Hematopoietic multipotent progenitor cell treated with erythropoietin and hydrocortisone succinate and interleukin-3 and kit ligand, for 6 days (in vitro differentiated cells): ENCODE measurements around the gene LGR6.
A peak's percentile ranks its signal among the peaks of the same experiment; 100 is the strongest.
"Not testable (repeated sequence)": the region's sequence is repeated elsewhere in the genome, so short reads cannot be mapped to it uniquely, and the experiment has no call there.

ENCODE experiments used
- DNase-seq: peaks from one replicate; pipeline ENCODE4 v3.0.0-alpha.2; 2015

LGR6 gene

DNA sequence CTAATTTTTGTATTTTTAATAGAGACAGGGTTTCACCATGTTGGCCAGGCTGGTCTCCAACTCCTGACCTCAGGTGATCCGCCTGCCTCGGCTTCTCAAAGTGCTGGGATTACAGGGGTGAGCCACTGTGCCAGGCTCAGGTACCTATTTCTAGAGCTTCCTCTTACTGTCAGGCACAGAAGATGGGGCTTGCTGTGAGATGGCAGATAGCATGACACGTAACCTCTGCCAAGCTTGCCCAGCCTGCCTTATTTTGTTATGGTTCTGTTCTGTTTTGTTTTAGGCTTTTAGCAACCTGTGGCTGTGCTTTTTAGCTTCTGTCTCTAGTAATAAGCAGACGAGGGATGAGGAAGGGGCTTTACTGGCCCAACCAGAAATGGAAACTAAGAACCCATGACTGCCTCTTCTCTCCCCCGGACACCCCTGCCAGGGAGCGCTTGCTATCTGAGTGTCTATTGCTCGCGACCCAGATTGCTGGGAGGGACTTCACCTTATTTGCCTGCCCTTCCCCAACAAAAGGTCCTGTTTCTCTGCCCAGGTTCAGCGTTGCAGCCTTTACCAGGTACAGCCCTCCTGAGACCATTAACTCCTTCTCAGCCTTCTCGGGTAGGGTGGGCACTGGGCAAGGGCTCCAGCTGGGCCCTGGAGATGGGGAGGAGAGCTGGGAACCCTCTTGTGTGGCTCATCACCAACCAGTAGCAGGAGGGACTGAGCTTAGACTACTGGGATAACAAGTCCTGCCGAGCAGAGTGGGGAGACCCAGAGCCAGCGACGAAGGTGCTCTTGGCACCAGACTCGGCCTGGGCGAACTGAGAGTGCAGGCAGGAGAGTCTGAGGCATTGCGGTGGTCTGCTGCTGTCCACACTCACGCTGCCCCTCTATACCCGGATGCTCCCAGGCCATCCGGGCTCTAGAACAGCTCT, 13.5 kb upstream of the LGR6 start:
- DNase-seq = no peak

DNA sequence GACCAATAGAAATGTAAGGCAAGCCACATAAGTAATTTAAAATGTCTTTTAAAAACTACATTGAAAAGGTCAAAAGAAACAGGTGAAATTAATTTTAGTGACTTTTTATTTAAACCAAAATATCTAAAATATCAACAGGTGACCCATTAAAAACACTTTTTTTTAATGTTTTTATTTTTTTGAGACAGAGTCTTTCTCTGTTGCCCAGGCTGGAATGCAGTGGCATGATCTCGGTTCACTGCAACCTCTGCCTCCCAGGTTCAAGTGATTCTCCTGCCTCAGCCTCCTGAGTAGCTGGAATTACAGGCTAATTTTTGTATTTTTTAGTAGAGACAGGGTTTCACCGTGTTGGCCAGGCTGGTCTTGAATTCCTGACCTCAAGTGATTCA, 12.9 kb upstream of the LGR6 start:
- not testable (repeated sequence) for DNase-seq

DNA sequence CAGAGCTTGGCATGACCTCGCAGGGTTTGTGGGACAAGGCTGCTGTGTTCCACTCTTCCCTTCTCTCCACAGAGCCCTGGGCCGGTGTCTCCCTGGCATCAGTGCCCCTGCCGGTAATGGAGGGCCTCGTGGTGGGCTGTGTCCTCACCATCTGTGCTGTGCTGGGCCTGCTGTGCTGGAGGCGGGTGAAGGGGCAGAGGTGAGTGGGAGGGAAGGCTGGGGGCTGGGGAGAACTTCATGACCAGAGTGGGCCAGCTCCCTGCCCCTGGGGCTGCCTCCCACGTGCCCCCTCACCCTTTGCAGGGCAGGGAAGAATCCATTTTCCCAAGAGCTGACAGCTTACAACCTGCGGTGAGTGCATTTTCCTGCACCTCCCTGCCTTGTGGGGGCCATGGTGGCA, 12.0 kb upstream of the LGR6 start:
- DNase-seq = no peak

DNA sequence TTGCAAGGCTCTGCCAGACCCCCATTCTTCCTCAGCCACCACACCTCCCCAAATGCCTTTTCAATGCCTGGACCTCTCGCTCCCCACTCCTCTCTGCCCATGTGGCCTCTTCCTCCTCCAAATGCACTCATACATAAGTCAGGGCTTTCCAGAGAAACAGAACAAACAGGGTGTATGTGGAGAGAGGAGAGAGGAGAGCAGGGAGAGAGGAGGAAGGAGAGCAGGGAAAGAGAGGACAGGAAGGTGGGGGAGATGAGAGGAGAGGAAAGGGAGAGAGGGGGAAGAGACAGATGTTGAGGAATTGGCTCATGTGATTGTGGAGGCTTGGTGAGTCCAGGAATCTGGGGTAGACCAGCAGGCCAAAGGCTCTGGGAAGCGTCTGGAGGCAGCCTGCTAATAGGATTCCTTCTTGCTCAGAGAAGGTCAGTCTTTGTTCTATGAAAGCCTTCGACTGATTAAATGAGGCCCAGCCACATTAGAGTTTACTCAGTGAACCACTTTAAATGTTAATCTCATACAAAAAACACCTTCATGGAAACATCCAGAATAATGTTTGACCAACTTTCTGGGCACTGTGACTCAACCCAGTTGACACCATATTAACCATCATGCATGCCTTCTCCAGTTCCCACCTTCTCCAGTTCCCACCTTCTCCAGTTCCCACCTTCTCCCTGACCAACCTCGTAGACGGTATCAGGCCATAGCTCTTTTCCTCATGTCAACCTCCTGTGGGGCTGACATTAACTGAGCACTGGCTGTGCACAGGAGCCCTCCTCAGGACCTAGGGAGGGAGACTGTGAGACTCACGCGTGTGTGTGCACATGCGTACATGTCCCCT, 11.3 kb upstream of the LGR6 start:
- DNase-seq = no peak

DNA sequence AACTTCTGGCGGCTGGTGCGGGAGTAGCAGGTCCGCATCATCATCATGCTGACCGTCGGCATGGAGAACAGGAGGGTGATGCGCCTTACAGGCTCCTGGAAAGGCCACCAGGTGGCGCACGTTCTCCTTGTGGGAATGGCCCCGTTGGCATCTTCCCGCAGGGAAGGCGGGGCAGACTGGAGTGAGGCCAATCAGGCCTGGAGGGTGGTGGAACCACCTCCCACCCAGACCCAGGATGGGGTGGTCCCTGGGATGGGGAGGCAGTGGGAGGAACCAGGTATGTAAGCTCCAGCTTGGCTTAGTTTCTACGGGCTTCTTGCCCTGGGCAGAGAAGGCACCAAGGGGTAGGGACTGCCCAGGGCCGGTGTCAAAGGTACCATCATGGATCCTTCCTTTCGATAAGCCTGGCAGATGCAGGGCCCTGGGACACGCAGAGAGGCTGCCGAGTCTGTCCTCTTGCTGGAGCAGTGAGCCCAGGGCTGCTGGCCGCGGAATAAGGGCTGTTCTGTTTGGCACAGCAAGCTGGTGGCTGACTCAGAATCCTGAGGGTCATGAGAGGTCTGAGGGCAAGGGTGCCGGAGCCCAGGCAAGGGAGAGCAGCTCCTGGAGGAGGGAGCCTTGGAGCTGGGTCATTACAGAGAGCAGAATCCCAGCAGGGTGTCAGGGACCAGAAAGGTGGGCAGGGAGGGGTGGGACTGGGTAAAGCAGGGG, 8.7 kb upstream of the LGR6 start:
- peak; percentile 93 for DNase-seq

DNA sequence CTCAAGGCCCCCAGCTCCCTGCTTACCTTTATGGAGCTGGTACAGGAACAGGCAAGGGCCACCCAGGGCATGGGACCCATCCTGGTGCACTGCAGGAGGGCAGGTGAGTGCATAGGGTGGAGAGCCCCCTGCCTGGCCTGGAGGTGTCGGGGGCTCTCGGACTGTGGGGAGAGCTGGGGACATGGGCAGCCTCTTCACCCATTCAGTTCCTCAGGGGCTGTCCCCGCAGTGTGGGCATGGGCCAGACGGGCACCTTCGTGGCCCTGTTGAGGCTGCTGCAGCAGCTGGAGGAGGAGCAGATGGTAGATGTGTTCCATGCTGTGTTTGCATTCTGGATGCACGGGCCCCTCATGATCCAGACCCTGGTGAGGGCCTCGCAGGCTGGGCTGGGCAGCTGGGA, 7.3 kb upstream of the LGR6 start:
- no peak for DNase-seq

DNA sequence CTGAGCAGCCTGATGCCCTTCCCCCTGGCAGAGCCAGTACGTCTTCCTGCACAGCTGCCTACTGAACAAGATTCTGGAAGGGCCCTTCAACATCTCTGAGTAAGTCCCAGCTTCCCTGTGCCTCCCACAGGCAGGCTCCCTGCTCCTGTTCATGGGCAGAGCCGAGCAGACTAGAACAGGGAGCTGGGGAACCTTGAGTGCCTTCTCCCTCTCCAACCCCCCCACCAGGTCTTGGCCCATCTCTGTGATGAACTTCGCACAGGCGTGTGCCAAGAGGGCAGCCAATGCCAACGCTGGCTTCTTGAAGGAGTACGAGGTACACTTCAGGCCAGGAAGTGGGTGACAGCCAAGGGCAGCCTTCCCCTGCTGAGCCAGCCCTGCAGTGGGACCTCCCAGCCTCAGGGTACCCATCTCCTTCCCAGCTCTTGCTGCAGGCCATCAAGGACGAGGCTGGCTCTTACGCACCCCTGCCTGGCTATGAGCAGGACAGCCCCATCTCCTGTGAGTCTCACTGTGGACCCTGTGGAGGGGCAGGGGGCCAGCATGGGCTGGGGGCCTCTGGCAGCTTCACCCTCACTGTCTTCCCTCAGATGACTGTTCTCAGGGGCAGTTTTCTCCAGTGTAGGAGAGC, 6.4 kb upstream of the LGR6 start:
- no peak for DNase-seq

DNA sequence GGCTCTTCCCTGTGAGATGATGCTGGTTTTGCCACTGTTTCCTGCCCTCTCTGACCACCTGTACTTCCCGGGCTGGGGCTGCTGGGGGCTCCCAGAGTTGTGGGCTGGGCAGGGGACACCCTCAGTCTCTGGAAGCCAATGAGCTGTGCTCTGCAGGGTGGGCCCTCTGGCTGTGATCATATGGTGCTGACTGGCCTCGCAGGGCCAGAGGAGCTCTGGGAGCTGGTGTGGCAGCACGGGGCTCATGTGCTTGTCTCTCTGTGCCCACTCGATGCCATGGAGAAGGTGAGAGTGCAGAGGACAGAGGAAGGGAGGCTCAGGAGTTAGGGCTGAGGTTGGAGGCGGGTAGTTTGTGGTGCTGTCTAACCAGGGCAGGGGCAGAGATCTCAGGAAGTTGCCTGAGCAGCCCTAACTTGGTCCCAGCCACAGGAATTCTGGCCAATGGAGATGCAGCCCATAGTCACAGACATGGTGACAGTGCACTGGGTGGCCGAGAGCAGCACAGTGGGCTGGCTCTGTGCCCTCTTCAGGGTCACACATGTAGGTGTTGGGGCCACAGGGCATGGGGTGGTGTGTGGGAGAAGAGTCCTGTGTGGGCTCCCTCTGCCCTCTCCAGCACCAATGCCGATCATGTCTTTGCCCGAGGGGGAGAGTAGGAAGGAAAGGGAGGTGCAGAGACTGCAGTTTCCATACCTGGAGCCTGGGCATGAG, 5.7 kb upstream of the LGR6 start:
- no peak for DNase-seq

DNA sequence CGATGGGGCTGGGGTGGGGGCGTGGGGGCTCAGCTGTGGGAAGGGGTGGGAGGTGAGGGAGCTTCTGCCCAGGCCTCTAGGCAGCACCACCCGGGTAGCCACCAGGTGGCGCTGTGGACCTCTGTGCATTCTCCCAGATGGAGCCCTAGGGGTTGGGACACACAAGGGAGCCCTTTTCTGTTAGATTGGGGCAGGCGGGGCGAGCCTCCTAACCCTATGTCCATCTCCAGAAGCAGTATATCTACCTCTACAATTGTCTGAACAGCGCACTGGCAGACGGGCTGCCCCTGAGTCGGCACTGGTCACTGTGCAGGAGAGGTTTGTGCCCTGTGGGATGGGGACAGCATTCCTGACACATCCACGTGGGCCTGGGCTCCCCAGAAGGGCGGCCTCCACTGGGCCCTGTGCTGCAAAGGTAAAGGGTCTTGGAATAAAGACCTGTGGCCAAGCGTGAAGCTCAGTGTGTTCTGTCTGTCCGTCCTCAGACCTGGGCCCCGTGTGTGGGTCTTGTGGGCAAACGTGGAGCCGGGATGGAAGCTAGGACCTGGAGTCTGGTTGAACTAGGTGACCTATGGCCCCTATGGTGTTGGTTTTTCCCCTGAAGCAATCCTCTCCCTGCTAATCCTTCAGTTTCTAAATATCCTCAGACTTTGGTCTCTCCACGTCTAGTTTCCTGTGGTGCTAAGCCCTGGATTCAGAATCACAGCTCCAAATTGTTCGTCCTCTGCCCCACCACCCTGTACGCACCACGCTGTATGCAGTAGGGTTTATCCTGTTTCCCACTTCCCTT, 4.4 kb upstream of the LGR6 start:
- DNase-seq = peak; percentile 88

DNA sequence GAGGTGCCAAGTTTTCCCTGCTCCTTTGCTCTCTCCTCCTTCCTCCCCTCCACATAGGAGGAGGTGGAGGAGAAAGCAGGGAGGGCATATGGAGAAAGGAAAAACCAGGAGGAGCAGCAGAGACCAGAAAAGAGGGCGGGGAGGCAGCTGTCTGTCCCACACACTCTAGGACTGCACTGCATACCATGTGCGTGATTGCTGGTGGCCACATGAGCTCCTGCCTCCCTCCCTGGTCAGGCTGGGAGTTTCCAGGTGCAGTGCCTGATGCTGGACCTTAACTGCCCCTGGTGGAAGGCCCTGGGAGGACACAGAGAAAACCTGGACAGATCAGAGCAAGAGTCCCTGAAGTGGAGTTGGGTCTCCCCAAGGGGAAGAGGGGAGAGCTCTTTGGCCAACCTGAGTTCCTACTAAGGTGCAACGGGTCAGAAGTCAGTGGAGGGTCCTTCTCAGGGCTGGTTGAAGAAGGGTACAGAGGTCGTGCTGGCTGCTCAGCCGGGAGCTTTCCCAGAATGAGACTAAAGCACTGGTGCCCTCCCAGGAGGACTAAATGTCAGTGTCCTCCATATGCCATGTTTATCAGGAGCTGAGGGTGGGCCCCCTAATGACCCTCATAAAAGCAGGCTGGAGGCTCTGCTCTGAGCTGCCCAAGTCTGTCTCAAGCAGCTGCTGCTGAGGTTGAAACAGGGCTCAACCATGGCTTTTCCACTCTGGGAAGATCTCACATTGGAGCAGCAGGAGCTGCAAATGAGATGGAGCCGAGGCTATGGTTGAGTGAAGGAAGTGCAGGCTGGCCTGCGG, 3.5 kb upstream of the LGR6 start:
- no peak for DNase-seq

DNA sequence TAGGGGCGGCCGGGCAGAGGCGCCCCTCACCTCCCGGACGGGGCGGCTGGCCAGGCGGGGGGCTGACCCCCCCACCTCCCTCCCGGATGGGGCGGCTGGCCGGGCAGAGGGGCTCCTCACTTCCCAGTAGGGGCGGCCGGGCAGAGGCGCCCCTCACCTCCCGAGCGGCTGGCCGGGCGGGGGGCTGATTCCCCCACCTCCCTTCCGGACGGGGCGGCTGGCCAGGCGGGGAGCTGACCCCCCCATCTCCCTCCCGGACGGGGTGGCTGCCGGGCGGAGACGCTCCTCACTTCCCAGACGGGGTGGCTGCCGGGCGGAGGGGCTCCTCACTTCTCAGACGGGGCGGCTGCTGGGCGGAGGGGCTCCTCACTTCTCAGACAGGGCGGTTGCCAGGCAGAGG, 2.2 kb upstream of the LGR6 start:
- not testable (repeated sequence) for DNase-seq

DNA sequence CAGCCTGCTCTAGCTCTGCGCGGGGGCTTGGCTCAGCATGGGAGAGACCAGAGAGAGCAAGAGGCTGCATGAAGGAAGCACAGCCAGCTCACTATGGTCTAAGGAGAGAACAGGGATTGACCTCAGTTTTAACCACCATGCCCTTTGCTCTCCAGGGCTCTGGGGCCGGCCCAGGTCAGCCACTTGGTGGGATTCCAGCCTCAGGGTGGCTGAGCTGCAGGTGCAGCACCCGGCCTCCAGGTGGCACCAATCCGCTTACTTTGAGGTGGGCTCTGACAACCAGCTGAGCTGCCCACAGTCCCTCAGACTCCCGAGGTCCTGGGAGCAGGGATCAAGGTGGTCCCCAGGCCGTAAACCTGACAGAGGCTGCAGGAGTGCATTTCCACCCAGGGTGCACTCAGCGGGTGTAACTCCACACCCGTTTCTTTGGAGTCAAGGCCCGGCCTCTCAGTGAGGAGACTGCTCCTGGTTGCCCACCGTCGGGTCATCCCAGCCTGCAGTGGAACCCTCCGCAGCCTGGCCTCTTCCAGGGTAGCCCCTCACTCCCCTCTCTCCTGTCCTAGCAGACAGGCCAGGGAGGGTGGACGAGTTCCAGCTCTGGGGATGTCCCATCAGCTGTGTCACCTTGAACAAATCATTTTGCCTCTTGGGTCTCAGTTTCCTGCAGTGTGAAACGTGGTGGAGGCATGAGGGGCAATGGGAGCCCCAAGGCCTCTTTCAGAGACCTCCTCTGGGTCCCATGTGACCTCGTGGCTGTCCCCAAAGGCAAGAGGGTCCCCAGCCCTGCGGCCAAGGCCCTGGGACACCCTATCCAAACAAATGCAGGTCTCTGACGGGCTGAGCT, 607 bp upstream of the LGR6 start:
- DNase-seq = peak; percentile 76

DNA sequence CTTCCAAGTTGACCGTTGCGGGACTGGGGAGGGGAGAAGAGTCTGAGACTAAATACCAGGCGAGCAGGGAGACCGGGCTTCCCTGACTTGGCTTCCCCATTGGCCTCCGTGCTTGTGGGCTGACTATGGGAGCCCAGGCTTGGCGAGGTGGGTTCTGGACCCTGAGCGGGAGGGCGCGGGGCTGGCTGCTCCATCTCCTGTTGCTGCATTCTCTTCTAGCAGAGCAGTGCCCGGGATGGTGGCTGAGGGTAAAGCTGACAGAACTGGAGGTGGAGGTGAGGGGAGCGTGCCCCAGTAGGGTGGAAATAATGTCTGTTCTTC, 689 bp downstream of the LGR6 start:
- DNase-seq = no peak

DNA sequence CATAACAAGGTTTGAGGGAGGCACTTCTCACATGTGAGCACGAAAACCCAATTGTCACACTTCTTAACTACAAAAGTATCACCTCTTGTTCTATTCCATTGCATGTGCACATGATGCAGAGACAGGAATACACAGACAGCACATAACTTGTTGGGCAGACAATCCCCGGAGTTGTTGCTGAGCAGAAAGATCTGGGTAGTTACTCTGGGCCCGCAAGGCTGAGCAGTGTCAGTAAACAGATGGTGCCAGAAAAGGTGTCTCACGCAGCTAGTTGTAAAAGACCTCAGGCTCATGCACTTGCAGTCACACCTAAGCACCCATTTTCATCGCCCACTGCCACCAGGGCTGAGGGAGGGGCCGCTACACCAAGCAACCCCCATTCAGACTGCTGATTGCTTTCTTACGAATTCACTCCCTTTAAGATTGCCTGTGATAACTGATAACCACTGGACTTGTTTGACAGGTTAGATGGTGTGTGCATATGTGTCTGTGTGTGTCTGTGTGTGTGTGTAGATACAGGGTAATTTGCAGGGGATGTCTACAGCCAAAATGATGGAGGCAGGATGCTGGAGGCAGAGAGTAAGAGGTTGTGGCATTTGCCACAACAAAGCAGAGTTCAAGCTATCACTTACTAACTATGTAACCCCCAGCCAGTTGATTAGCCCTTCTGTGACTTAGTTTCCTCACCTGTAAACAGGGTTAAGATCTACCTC, 4.2 kb downstream of the LGR6 start:
- DNase-seq = no peak

DNA sequence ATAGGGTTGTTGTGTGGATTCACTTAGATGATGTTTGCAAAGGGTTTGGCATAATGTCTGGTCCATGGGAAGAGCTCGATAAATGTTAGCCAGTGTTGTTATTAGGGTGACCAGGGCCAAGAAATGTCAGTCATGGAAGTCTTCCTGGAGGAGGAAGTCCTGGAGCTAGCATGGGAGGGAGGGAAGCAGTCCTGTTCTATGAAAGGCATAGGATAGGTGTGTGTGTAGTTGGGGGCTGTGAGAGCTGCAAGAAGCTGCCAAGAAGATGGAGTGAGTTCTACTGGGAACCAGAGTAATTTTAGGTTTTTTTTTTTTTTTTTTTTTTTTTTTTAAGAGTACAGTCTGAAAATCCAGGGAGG, 4.7 kb downstream of the LGR6 start:
- DNase-seq = no peak

DNA sequence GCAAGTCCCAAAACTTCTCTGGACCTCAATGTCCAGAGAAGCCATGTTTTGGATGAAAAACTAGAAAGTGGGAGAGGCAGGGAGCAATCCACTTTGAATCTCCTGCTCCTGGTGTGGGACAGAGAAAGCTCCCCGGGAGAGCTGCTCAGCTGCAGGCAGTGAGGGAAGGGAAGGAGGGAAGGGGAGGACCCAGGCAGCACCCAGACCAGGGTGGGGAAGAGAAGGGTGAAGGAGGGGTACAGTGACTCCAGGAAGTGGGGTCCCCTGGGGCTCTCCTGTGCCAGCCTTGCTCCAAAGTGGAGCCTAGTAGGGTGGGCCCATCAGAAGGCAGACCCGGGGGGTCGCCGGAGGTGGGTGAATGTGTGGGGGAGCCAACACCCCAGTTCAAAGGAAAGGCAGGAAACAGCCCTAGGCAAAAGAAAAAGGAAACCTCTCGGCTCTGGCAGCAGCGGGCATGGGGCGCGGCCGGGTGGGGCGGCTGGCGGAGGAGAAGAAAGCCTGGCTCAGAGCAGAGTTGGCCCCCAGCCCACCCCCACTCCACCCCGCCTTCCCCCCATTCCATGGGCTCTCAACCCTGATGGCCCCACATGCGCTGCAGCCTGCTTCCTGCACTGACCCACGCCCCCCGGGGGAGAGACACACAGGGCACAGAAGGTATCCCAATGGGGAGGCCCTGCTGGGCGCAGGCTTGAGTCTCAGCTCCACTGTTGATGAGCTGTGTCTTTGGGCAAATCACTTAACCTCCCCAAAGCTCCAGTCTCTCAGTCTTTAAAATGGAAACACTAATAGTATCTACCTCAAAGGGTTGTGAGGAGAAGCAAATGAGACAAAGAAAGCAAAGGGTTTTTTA, 5.7 kb downstream of the LGR6 start:
- DNase-seq = peak; percentile 56

DNA sequence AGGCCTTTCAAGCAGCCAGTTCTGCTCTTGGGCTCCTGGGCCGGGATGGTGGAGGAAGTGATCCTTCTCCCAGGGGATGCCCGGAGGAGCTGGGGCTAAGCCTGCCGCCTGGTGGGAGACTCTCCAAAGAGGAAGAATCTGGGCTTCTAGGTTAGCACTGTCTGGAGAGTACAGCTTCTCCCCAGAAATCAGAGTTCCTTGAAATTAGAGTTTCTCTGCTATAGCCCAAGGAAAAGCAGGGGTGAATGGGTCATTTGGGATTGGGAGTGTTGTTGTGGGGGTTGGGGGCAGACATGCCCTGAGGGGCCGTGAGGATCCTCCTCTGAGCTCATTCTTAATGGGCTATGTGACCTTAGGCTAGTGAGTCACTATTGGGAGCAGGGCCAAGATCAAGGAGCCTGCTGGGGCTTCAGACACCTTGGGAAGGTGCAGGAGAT, 6.5 kb downstream of the LGR6 start:
- DNase-seq = no peak

DNA sequence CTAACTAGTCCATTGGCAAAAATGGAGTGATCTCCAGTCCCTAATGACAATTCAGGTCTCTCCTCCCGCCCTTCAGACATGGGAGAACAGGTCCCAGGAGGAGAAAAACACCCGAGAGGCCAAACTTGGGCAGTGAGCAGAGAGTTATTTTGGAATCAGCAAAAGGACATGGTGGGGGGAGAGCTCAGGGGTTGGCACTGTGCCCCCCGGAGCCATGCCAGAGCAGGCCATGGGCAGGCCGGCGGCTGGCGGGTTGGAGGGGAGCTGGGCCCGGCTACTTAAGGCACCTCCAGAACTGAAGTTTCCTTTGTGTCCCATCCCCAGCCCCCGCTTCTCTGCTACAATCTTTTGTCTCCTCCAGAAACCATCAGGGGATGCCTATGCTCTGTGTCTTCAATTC, 7.1 kb downstream of the LGR6 start:
- DNase-seq = no peak
